Astrocyte (in vitro differentiated cells and primary cell): ENCODE data around the gene RGMB. TPM values are rescaled to one million over a fixed set of nuclear protein-coding genes. Genes with fewer than 3 reads are reported as not detected.
"Not testable (repeated sequence)": the region's sequence is repeated elsewhere in the genome, so short reads cannot be mapped to it uniquely, and the experiment has no call there.

Experiments used
- DNase-seq: peaks from one replicate; pipeline ENCODE4 v3.0.0-alpha.2; 2010; ENCODE audit warnings: low read depth
- FAIRE-seq: peaks from 2 replicates; lab custom pipeline; 2011; peaks lifted over from hg19 to GRCh38; lab: Jason Lieb, UNC
- H2AFZ ChIP-seq: 2 replicates; pipeline ENCODE4 v1.6.0; 2012; ENCODE audit warnings: low read depth, low read length, inconsistent platforms
- H3K27ac ChIP-seq: 2 replicates; pipeline ENCODE4 v1.5.1; 2011; ENCODE audit warnings: low read depth, low read length, inconsistent platforms
- H3K27me3 ChIP-seq: 2 replicates; pipeline ENCODE4 v1.6.0; 2011; ENCODE audit warnings: low read length, inconsistent platforms; ENCODE audit not compliant: insufficient read depth
- H3K36me3 ChIP-seq: 2 replicates; pipeline ENCODE4 v1.5.1; 2011; ENCODE audit warnings: low read length, inconsistent platforms; ENCODE audit not compliant: insufficient read depth
- H3K4me1 ChIP-seq: 2 replicates; pipeline ENCODE4 v1.5.1; 2011; ENCODE audit warnings: low read length, inconsistent platforms; ENCODE audit not compliant: insufficient read depth
- H3K4me2 ChIP-seq: 2 replicates; pipeline ENCODE4 v1.6.0; 2012; ENCODE audit warnings: low read length, inconsistent platforms
- H3K4me3 ChIP-seq: 2 replicates; pipeline ENCODE4 v1.5.1; 2011; ENCODE audit warnings: low read depth, mild to moderate bottlenecking, low read length, inconsistent platforms; ENCODE audit not compliant: insufficient read depth
- H3K79me2 ChIP-seq: 2 replicates; pipeline ENCODE4 v1.6.0; 2012; ENCODE audit warnings: mild to moderate bottlenecking, low read length, inconsistent platforms; ENCODE audit not compliant: insufficient read depth
- H3K9ac ChIP-seq: 2 replicates; pipeline ENCODE4 v1.6.0; 2012; ENCODE audit warnings: mild to moderate bottlenecking, low read length, inconsistent platforms
- H3K9me3 ChIP-seq: 2 replicates; pipeline ENCODE4 v1.5.1; 2012; ENCODE audit warnings: low read depth, mild to moderate bottlenecking, low read length, inconsistent platforms; ENCODE audit not compliant: insufficient read depth
- H4K20me1 ChIP-seq: 2 replicates; pipeline ENCODE4 v1.6.0; 2012; ENCODE audit warnings: low read length, inconsistent platforms; ENCODE audit not compliant: insufficient read depth
- H3K27ac Mint-ChIP-seq: one replicate; pipeline ENCODE4 v1.8.0; 2021; ENCODE audit warnings: mild to moderate bottlenecking, mixed read lengths; ENCODE audit not compliant: unreplicated experiment
- H3K27me3 Mint-ChIP-seq: one replicate; pipeline ENCODE4 v1.8.0; 2021; ENCODE audit warnings: low read depth, mixed read lengths; ENCODE audit not compliant: unreplicated experiment
- H3K36me3 Mint-ChIP-seq: one replicate; pipeline ENCODE4 v1.8.0; 2021; ENCODE audit warnings: low read depth, mixed read lengths; ENCODE audit not compliant: unreplicated experiment
- H3K4me1 Mint-ChIP-seq: one replicate; pipeline ENCODE4 v1.8.0; 2021; ENCODE audit warnings: low read depth, mixed read lengths; ENCODE audit not compliant: unreplicated experiment
- H3K4me3 Mint-ChIP-seq: one replicate; pipeline ENCODE4 v1.8.0; 2021; ENCODE audit warnings: mild to moderate bottlenecking, moderate library complexity, mixed read lengths; ENCODE audit not compliant: unreplicated experiment
- H3K9me3 Mint-ChIP-seq: one replicate; pipeline ENCODE4 v1.8.0; 2021; ENCODE audit warnings: mild to moderate bottlenecking, mixed read lengths; ENCODE audit not compliant: unreplicated experiment
- CTCF ChIP-seq: IDR thresholded peaks from 2 replicates; pipeline ENCODE4 v1.5.1; 2011; ENCODE audit warnings: low read depth, mild to moderate bottlenecking, inconsistent platforms, low read length, moderate library complexity; ENCODE audit not compliant: insufficient read depth
- EZH2 ChIP-seq: IDR thresholded peaks from 2 replicates; pipeline ENCODE4 v1.6.1; 2012; ENCODE audit warnings: mild to moderate bottlenecking, low read length, inconsistent platforms; ENCODE audit not compliant: insufficient read depth
- total RNA-seq: library from RNA; stranded (reverse); gene quantifications from 2 replicates; pipeline ENCODE4 v1.2.1, GENCODE V29; 2021

The RGMB gene
- total RNA-seq, 1 donor from 2014 or later, result 48.7 TPM

DNA sequence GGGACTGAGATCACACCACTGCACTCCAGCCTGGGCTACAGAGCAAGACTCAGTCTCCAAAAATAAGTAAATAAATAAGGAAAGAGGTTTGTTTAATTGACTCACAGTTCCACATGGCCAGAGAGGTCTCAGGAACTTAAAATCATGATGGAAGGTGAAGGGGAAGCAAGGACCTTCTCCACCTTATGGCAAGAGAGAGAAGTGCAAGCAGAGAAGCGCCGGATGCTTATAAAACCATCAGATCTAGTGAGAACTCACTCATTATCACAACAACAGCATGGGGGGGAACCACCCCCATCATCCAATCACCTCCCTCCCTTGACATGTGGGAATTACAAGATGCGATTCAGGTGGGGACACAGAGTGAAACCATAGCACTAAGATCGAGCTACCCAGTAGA lies 22.8 kb upstream of the RGMB start:
- FAIRE-seq (no peak), DNase-seq (no peak)
- Histone ChIP-seq H3K27ac (no peak overlapping the region), H3K4me3 (no peak overlapping the region), H2AFZ (no peak overlapping the region), H4K20me1 (no peaks in the 10 kb centered on the region), H3K4me1 (no peaks in the 10 kb centered on the region), H3K4me2 (no peak overlapping the region), H3K27me3 (no peaks in the 10 kb centered on the region), H3K9me3 (no peaks in the 10 kb centered on the region), H3K36me3 (no peaks in the 10 kb centered on the region), H3K9ac (no peak overlapping the region), H3K79me2 (no peaks in the 10 kb centered on the region)
- no peaks in the 10 kb centered on the region for H3K27me3 Mint-ChIP-seq
- H3K9me3 Mint-ChIP-seq, result no peaks in the 10 kb centered on the region
- no peak overlapping the region for H3K4me3 Mint-ChIP-seq
- no peaks in the 10 kb centered on the region for H3K4me1 Mint-ChIP-seq
- H3K27ac Mint-ChIP-seq, result no peak overlapping the region
- H3K36me3 Mint-ChIP-seq, result no peaks in the 10 kb centered on the region
- TF ChIP-seq EZH2, result no peak
- peak; percentile 14 for TF ChIP-seq CTCF

- H2AFZ ChIP-seq, H3K4me1 ChIP-seq, H3K27ac Mint-ChIP-seq, H3K4me2 ChIP-seq, H3K36me3 Mint-ChIP-seq, H3K79me2 ChIP-seq, H3K4me1 Mint-ChIP-seq, H3K27ac ChIP-seq, H3K9me3 Mint-ChIP-seq, H3K4me3 ChIP-seq, DNase-seq, FAIRE-seq, H3K4me3 Mint-ChIP-seq, H4K20me1 ChIP-seq, H3K9ac ChIP-seq, H3K9me3 ChIP-seq, H3K27me3 ChIP-seq, H3K27me3 Mint-ChIP-seq, H3K36me3 ChIP-seq: not testable (repeated sequence)
Measured at GRCh38 chr5:98752331-98752730, 21.1 kb upstream of the RGMB start.

- not testable (repeated sequence) for H3K4me2 ChIP-seq, H3K27ac Mint-ChIP-seq, H3K36me3 ChIP-seq, H3K79me2 ChIP-seq, H3K4me3 Mint-ChIP-seq, H3K27me3 ChIP-seq, H3K4me1 Mint-ChIP-seq, DNase-seq, H3K36me3 Mint-ChIP-seq, H4K20me1 ChIP-seq, H3K4me3 ChIP-seq, H2AFZ ChIP-seq, H3K27ac ChIP-seq, H3K9me3 Mint-ChIP-seq, FAIRE-seq, H3K27me3 Mint-ChIP-seq, H3K9ac ChIP-seq, H3K4me1 ChIP-seq, H3K9me3 ChIP-seq
Measured at GRCh38 chr5:98752801-98753200, 20.7 kb upstream of the RGMB start.

GRCh38 chr5:98753507-98753906 lies 20.0 kb upstream of the RGMB start:
- Histone ChIP-seq H3K36me3 (no peaks in the 10 kb centered on the region), H3K4me3 (no peak overlapping the region), H4K20me1 (no peaks in the 10 kb centered on the region), H3K4me2 (no peak overlapping the region), H3K27me3 (no peaks in the 10 kb centered on the region), H3K27ac (no peak overlapping the region), H3K9me3 (no peaks in the 10 kb centered on the region), H2AFZ (no peak overlapping the region), H3K9ac (no peak overlapping the region), H3K79me2 (no peaks in the 10 kb centered on the region), H3K4me1 (no peaks in the 10 kb centered on the region)
- peaks cover 2% of the 10 kb centered on the region for H3K9me3 Mint-ChIP-seq
- no peaks in the 10 kb centered on the region for H3K36me3 Mint-ChIP-seq
- no peak overlapping the region for H3K4me3 Mint-ChIP-seq
- no peak for DNase-seq
- no peak for TF ChIP-seq EZH2
- no peak for TF ChIP-seq CTCF
- no peak for FAIRE-seq
- no peak overlapping the region for H3K27ac Mint-ChIP-seq
- H3K4me1 Mint-ChIP-seq, result no peaks in the 10 kb centered on the region
- no peaks in the 10 kb centered on the region for H3K27me3 Mint-ChIP-seq
